Kidney epithelial cell (primary cell): ENCODE data around the gene NTN5. TPM values are rescaled to one million over a fixed set of nuclear protein-coding genes. Genes with fewer than 3 reads are reported as not detected.
"Not testable (repeated sequence)": the region's sequence is repeated elsewhere in the genome, so short reads cannot be mapped to it uniquely, and the experiment has no call there.

ENCODE experiments used
- DNase-seq: peaks from one replicate; pipeline ENCODE4 v3.0.0-alpha.2; 2010; ENCODE audit warnings: low read depth
- H3K27me3 ChIP-seq: 2 replicates; pipeline ENCODE4 v1.6.0; 2011; ENCODE audit warnings: low read length; ENCODE audit not compliant: control insufficient read depth, insufficient read depth
- H3K36me3 ChIP-seq: 2 replicates; pipeline ENCODE4 v1.5.1; 2011; ENCODE audit warnings: low read length; ENCODE audit not compliant: control insufficient read depth, insufficient read depth
- H3K4me3 ChIP-seq: 2 replicates; pipeline ENCODE4 v1.5.1; 2011; ENCODE audit warnings: low read depth, mild to moderate bottlenecking, control low read depth, low read length
- CTCF ChIP-seq: IDR thresholded peaks from 2 replicates; pipeline ENCODE4 v1.5.1; 2011; ENCODE audit warnings: mild to moderate bottlenecking, moderate library complexity, low read length, control low read depth, inconsistent platforms; ENCODE audit not compliant: insufficient read depth, poor library complexity, severe bottlenecking
- total RNA-seq: library from RNA; depleted of rRNA; stranded (reverse); fragments of >200 nt; gene quantifications from 2 replicates; pipeline ENCODE4 v1.2.3, GENCODE V29; 2015

NTN5 gene
- total RNA-seq, 1 donor from 2014 or later: not detected

GRCh38 chr19:48689449-48689848 is 16.6 kb upstream of the NTN5 start:
- Histone ChIP-seq H3K27me3 (no peaks in the 10 kb centered on the region), H3K36me3 (no peaks in the 10 kb centered on the region), H3K4me3 (no peak overlapping the region)
- no peak for TF ChIP-seq CTCF
- no peak for DNase-seq

DNA sequence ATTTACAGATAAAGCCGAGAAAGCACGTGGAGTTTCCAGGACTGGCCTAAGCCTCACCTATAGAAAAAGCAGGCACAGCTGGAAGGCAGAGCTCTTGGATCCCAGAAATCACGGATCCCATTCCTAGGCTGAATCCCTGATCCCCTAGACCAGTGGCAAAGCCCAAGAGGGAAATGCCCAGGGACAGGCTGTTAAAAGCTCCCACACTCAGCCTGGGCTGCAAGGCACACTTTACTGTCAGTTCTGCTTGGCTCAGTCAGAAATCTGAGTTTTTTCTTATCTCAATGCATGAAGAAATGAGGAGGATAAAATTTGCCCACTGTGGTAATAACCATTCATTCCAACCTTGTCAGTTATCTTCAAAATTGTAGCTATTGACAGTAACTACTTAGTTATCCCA is 15.0 kb upstream of the NTN5 start:
- DNase-seq: no peak
- no peak for TF ChIP-seq CTCF
- Histone ChIP-seq H3K27me3 (no peaks in the 10 kb centered on the region), H3K36me3 (no peaks in the 10 kb centered on the region), H3K4me3 (no peak overlapping the region)

DNA sequence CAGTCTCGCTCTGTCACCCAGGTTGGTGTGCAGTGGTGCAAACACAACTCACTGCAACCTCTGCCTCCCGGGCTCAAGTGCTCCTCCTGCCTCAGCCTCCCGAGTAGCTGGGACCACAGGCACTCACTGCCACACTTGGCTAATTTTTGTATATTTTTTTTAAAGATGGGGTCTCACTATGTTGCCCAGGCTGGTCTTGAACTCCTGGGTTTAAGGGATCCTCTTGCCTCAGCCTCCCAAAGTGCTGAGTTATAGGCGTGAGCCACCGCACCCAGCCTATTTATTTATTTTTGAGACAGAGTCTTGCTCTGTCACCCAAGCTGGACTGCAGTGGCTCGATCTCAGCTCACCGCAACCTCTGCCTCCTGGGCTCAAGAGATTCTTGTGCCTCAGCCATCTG is 13.8 kb upstream of the NTN5 start:
- not testable (repeated sequence) for H3K27me3 ChIP-seq, DNase-seq, H3K4me3 ChIP-seq, H3K36me3 ChIP-seq

DNA sequence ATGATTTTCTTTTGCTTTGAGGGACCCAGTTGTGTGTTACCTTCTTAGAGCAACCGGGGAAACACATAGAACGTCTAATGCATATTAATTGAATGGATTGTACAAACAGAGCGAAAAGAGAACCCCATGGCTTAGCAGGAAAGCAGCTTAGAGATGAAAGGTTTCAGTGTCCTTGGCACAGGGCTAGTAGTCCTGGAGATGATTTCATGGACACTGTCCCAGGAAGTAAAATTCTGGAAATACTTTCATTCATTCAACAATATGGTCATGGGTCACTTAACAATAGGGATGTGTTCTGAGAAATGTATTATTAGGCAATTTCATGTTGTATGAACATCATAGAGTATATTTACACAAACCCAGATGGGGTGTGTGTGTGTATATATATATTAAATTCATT is 13.3 kb upstream of the NTN5 start:
- H3K4me3 ChIP-seq: no peak overlapping the region
- H3K36me3 ChIP-seq: no peaks in the 10 kb centered on the region
- no peaks in the 10 kb centered on the region for H3K27me3 ChIP-seq
- DNase-seq: no peak
- TF ChIP-seq CTCF: no peak

- no peak for TF ChIP-seq CTCF
Measured at GRCh38 chr19:48685583-48685982, 12.8 kb upstream of the NTN5 start.

GRCh38 chr19:48683349-48683748 is 10.5 kb upstream of the NTN5 start:
- DNase-seq: no peak
- Histone ChIP-seq H3K36me3 (no peaks in the 10 kb centered on the region), H3K4me3 (no peak overlapping the region), H3K27me3 (peaks cover 4% of the 10 kb centered on the region)
- TF ChIP-seq CTCF: no peak

More at GRCh38 chr19:48685583-48685982, 12.8 kb upstream of the NTN5 start:
- DNase-seq: no peak
- Histone ChIP-seq H3K36me3 (no peaks in the 10 kb centered on the region), H3K4me3 (no peak overlapping the region), H3K27me3 (peaks cover 2% of the 10 kb centered on the region)
